Measurements from ENCODE around the gene BCL2L11. TPM values are rescaled to one million over a fixed set of nuclear protein-coding genes. Genes with fewer than 3 reads are reported as not detected.

The BCL2L11 gene
- total RNA-seq, 1 donor from 2014 or later = 11.4 TPM

GRCh38 chr2:111196435-111196834 is 75.7 kb downstream of the BCL2L11 start:
- no peak overlapping the region for H3K27ac Mint-ChIP-seq (ENCODE audit: unreplicated experiment)

GRCh38 chr2:111198701-111199100 is 78.0 kb downstream of the BCL2L11 start:
- H3K36me3 Mint-ChIP-seq (ENCODE audit: low read depth) = no peaks in the 10 kb centered on the region

More at GRCh38 chr2:111196435-111196834, 75.7 kb downstream of the BCL2L11 start:
- no peaks in the 10 kb centered on the region for H3K9me3 Mint-ChIP-seq (ENCODE audit: low read depth)
- H3K4me1 Mint-ChIP-seq (ENCODE audit: low read depth) = peaks cover 13% of the 10 kb centered on the region
- H3K4me3 Mint-ChIP-seq (ENCODE audit: unreplicated experiment) = no peak overlapping the region
- H3K36me3 Mint-ChIP-seq (ENCODE audit: low read depth) = no peaks in the 10 kb centered on the region
- TF ChIP-seq CTCF (IDR thresholded peaks at IDR 0.05) = no peak
- H3K27me3 Mint-ChIP-seq (ENCODE audit: low read depth) = no peaks in the 10 kb centered on the region
- DNase-seq (ENCODE audit: low spot score) = no peak

GRCh38 chr2:111199840-111200239 is 79.1 kb downstream of the BCL2L11 start:
- peaks cover 19% of the 10 kb centered on the region for H3K4me1 Mint-ChIP-seq (ENCODE audit: low read depth)
- no peaks in the 10 kb centered on the region for H3K9me3 Mint-ChIP-seq (ENCODE audit: low read depth)
- no peaks in the 10 kb centered on the region for H3K36me3 Mint-ChIP-seq (ENCODE audit: low read depth)
- no peak overlapping the region for H3K27ac Mint-ChIP-seq (ENCODE audit: unreplicated experiment)
- DNase-seq (ENCODE audit: low spot score) = no peak
- no peak overlapping the region for H3K4me3 Mint-ChIP-seq (ENCODE audit: unreplicated experiment)
- no peak for TF ChIP-seq CTCF (IDR thresholded peaks at IDR 0.05)
- H3K27me3 Mint-ChIP-seq (ENCODE audit: low read depth) = no peaks in the 10 kb centered on the region

More at GRCh38 chr2:111198701-111199100, 78.0 kb downstream of the BCL2L11 start:
- no peak for TF ChIP-seq CTCF (IDR thresholded peaks at IDR 0.05)
- Mint-ChIP-seq H3K9me3 (ENCODE audit: low read depth) (no peaks in the 10 kb centered on the region), H3K27ac (ENCODE audit: unreplicated experiment) (no peak overlapping the region), H3K27me3 (ENCODE audit: low read depth) (no peaks in the 10 kb centered on the region), H3K4me3 (ENCODE audit: unreplicated experiment) (no peak overlapping the region), H3K4me1 (ENCODE audit: low read depth) (peaks cover 21% of the 10 kb centered on the region)
- DNase-seq (ENCODE audit: low spot score) = no peak

- no peak for TF ChIP-seq CTCF (IDR thresholded peaks at IDR 0.05)
- no peak for DNase-seq (ENCODE audit: low spot score)
- no peak overlapping the region for H3K4me3 Mint-ChIP-seq (ENCODE audit: unreplicated experiment)
- H3K4me1 Mint-ChIP-seq (ENCODE audit: low read depth) = peaks cover 18% of the 10 kb centered on the region
- no peaks in the 10 kb centered on the region for H3K9me3 Mint-ChIP-seq (ENCODE audit: low read depth)
- H3K27ac Mint-ChIP-seq (ENCODE audit: unreplicated experiment) = no peak overlapping the region
- H3K27me3 Mint-ChIP-seq (ENCODE audit: low read depth) = no peaks in the 10 kb centered on the region
- H3K36me3 Mint-ChIP-seq (ENCODE audit: low read depth) = peaks cover 3% of the 10 kb centered on the region
These were observed 79.7 kb downstream of the BCL2L11 start for GRCh38 chr2:111200333-111200881.

- Mint-ChIP-seq H3K36me3 (ENCODE audit: low read depth) (peaks cover 3% of the 10 kb centered on the region), H3K9me3 (ENCODE audit: low read depth) (no peaks in the 10 kb centered on the region), H3K27me3 (ENCODE audit: low read depth) (no peaks in the 10 kb centered on the region), H3K4me1 (ENCODE audit: low read depth) (peaks cover 18% of the 10 kb centered on the region), H3K4me3 (ENCODE audit: unreplicated experiment) (no peak overlapping the region), H3K27ac (ENCODE audit: unreplicated experiment) (peak overlapping the region; percentile 8)
- TF ChIP-seq CTCF (IDR thresholded peaks at IDR 0.05) = no peak
- DNase-seq (ENCODE audit: low spot score) = no peak
These were observed 80.5 kb downstream of the BCL2L11 start for GRCh38 chr2:111201214-111201613.

Data from chondrocyte (in vitro differentiated cells).